Body of pancreas (tissue), 4 donors: ENCODE data around the gene STEAP1B. TPM values are rescaled to one million over a fixed set of nuclear protein-coding genes. Genes with fewer than 3 reads are reported as not detected.

ENCODE experiments used
- ATAC-seq: fragments of 150-250 bp; one replicate; pipeline ENCODE4 v1.9.1; 2016
- DNase-seq, 4 donors: peaks; one replicate each; pipeline ENCODE4 v3.0.0-alpha.2; 2019
- H3K27ac ChIP-seq, 4 donors: fragments of 200-600 bp; sonication (generic); 1 replicate in 3 of 4; 2 replicates in 1 of 4; pipeline versions ENCODE4 v1.5.1 to v1.6.1; 2016 to 2019; ENCODE audit warnings: mild to moderate bottlenecking in 1 of 4, mixed read lengths in 1 of 4, moderate library complexity in 1 of 4
- H3K27me3 ChIP-seq, 2 donors: fragments of 200-600 bp; sonication (generic); one replicate each; pipeline ENCODE4 v1.6.0; 2016; ENCODE audit warnings: mild to moderate bottlenecking in 1 of 2
- H3K36me3 ChIP-seq, 2 donors: fragments of 200-600 bp; sonication (generic); replicated peaks in 1 of 2; 2 replicates each; pipeline ENCODE4 v1.5.1; 2016; ENCODE audit warnings: low read depth in 2 of 2; ENCODE audit not compliant: insufficient read depth in 1 of 2
- H3K4me1 ChIP-seq: fragments of 200-600 bp; sonication (generic); one replicate; pipeline ENCODE4 v1.6.0; 2016
- H3K4me3 ChIP-seq, 2 donors: fragments of 200-600 bp; sonication (generic); 1 replicate in 1 of 2; 2 replicates in 1 of 2; pipeline ENCODE4 v1.5.1; 2016 to 2019
- H3K9me3 ChIP-seq, 3 donors: fragments of 200-600 bp; sonication (generic); 1 replicate in 2 of 3; 2 replicates in 1 of 3; pipeline ENCODE4 v1.5.1; 2016
- POLR2A ChIP-seq, 3 donors: fragments of 450-650 bp; IDR thresholded peaks; one replicate each; pipeline ENCODE4 v1.6.1; 2016; ENCODE audit warnings: antibody characterized with exemption in 3 of 3, mild to moderate bottlenecking in 2 of 3
- whole genome bisulfite sequencing, 2 donors: methylation state at CpG; one replicate each; pipeline ENCODE4 v1.1.5; 2017; 5-methylcytosine and 5-hydroxymethylcytosine counted together
- intact Hi-C: fragments of 100-400 bp; cut with DNase I; formaldehyde crosslinking; loops from one replicate; pipeline ENCODE4 v1.15.1; 2023
- total RNA-seq, 2 donors: library from RNA; depleted of rRNA; stranded (reverse); fragments of >200 nt; gene quantifications; one replicate each; pipeline ENCODE4 v1.1.0, GENCODE V29; 2016
- TF ChIP-seq, protein P1 (sequence below), 7 experiments: fragments of 450-650 bp in 4 of 7; fragments of 200-600 bp in 3 of 7; sonication (generic) in 3 of 7; IDR thresholded peaks; one replicate each; pipeline ENCODE4 v1.5.1; 2016 to 2019; ENCODE audit warnings: antibody characterized with exemption in 7 of 7

STEAP1B gene
- total RNA-seq, 2 donors from 2014 or later = 1.3 TPM; not detected in 1

DNA sequence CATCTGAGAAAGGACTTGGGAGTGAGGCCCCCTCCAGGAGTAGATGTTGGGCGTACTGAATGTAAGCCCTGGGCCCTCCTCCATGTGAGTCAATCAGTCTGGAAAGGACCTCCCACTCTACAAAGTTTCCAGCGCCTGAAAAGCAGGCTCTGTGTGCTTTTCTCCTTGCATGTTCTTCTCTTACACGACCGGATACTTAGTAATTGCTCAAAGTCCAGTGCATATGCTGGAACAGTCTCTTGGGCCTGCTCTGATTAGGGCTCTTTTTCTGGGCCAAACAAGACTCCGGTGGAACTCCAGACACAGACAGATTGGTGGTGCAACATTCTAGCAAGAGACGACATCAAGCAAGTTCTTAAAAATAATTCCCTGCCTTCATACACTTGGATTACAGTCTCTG, 104.8 kb downstream of the STEAP1B start:
- Histone ChIP-seq H3K27ac (no peak overlapping the region), H3K27me3 (no peaks in the 10 kb centered on the region), H3K4me1 (no peaks in the 10 kb centered on the region), H3K4me3 (no peak overlapping the region), H3K36me3 (no peaks in the 10 kb centered on the region), H3K9me3 (no peaks in the 10 kb centered on the region)
- WGBS, 2 donors = 73% methylated on average over 6 of the region's 6 CpGs; no CpG with 5 or more reads in 1 of the 2 donors
- TF ChIP-seq, protein P1, sequence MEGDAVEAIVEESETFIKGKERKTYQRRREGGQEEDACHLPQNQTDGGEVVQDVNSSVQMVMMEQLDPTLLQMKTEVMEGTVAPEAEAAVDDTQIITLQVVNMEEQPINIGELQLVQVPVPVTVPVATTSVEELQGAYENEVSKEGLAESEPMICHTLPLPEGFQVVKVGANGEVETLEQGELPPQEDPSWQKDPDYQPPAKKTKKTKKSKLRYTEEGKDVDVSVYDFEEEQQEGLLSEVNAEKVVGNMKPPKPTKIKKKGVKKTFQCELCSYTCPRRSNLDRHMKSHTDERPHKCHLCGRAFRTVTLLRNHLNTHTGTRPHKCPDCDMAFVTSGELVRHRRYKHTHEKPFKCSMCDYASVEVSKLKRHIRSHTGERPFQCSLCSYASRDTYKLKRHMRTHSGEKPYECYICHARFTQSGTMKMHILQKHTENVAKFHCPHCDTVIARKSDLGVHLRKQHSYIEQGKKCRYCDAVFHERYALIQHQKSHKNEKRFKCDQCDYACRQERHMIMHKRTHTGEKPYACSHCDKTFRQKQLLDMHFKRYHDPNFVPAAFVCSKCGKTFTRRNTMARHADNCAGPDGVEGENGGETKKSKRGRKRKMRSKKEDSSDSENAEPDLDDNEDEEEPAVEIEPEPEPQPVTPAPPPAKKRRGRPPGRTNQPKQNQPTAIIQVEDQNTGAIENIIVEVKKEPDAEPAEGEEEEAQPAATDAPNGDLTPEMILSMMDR (IDR thresholded peaks at IDR 0.05) = no peak
- TF ChIP-seq POLR2A (IDR thresholded peaks at IDR 0.05) = no peak
- intact Hi-C loops = no loop called here
- DNase-seq = no peak
- no peak for ATAC-seq

DNA sequence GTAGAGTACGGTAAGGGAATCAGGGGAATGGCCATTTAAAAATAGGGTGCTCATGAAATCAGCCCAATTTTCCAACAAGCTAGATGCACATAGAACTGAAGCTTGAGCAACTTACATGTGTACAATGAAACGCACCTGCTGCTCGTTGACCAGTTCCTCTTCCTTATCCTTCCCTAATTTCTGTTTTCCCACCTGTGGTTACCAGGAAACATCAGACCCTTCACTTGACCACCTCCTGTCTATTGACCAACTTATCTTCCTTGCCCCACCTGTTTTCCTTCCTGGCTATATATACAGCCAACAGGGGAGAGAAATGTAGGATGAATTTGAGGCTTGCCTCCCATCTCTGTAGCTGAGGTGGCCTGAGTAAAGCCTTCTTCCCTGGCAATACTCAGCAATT, 105.2 kb downstream of the STEAP1B start:
- DNase-seq = no peak
- ATAC-seq = no peak
- no peaks in the 10 kb centered on the region for H3K27me3 ChIP-seq
- TF ChIP-seq, protein P1 (IDR thresholded peaks at IDR 0.05) = no peak
- no peak for TF ChIP-seq POLR2A (IDR thresholded peaks at IDR 0.05)
- H3K4me1 ChIP-seq = no peaks in the 10 kb centered on the region
- intact Hi-C loops = no loop called here
- H3K36me3 ChIP-seq = no peaks in the 10 kb centered on the region
- no peaks in the 10 kb centered on the region for H3K9me3 ChIP-seq
- 74 to 77% methylated on average over 3 of the region's 3 CpGs for WGBS, 2 donors
- no peak overlapping the region for H3K27ac ChIP-seq
- no peak overlapping the region for H3K4me3 ChIP-seq

DNA sequence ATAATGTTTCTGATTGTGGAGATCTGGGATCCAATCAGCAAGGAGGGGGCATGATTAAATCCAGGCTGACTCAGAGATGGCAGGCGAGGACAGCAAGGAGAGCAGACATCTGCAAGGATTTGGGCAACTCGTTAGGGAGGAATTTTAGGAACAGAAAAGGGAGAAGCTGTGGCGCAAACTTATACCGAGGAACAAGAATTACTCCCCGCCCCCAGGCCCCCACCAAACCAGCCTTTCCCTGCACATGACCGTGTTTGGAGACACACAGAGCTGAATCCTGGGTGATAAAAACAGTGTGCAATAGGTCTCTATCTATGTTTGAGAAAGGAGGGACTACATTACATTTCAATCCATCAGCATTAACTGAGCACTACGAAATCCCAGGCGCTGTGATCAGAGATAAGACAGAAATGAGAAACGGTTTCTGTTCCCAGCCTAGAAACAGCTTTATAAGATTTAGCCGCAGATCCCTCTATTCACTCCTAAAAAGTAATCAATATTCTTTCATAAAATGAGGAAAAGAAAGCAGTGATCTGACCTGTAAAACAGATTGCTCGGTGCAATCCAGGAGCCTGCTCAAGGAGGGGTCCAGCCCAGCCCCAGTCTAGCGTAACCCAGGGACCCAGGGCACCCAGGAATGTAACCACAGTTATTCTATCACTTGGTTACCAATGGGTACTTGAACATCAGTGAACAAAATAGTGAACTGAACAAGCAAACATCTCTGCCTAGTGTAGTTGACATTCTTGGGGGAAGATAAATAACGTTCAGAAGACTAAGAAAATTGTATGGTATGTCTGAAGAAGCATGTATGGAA, 105.9 kb downstream of the STEAP1B start:
- no peak for TF ChIP-seq POLR2A (IDR thresholded peaks at IDR 0.05)
- Histone ChIP-seq H3K4me3 (no peak overlapping the region), H3K27me3 (no peaks in the 10 kb centered on the region), H3K4me1 (no peaks in the 10 kb centered on the region), H3K27ac (no peak overlapping the region), H3K36me3 (no peaks in the 10 kb centered on the region), H3K9me3 (no peaks in the 10 kb centered on the region)
- no peak for DNase-seq
- WGBS, 2 donors = 58 to 65% methylated on average over 13 of the region's 13 CpGs
- ATAC-seq = peak; percentile 21
- intact Hi-C loops = no loop called here

DNA sequence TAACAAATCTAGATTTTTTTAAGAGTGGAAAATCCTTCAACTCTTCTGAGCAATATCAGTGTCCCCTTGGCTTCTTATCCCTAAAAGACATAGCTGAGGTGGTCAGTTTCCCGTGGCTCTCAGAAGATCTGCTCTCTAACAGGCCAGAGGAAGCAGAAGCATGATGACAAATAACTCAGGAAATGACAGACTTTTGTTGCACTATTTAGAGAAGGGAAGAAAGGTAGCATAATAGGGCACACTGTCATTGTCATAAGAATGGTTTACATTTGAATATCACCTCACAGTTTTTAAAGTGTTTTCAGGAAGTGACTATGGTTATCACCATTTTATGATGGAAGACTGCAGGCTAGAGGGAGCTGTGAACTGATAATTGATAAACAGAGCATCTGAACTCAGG, 109.5 kb downstream of the STEAP1B start:
- H3K4me1 ChIP-seq = no peaks in the 10 kb centered on the region
- TF ChIP-seq, protein P1 (IDR thresholded peaks at IDR 0.05) = no peak
- TF ChIP-seq POLR2A (IDR thresholded peaks at IDR 0.05) = no peak
- H3K36me3 ChIP-seq = no peaks in the 10 kb centered on the region
- no peak overlapping the region for H3K4me3 ChIP-seq
- intact Hi-C loops = no loop called here
- H3K9me3 ChIP-seq = no peaks in the 10 kb centered on the region
- H3K27ac ChIP-seq = no peak overlapping the region
- DNase-seq = no peak
- no peaks in the 10 kb centered on the region for H3K27me3 ChIP-seq
- WGBS, 2 donors = 62 to 79% methylated on average over 1 of the region's 1 CpG
- no peak for ATAC-seq

DNA sequence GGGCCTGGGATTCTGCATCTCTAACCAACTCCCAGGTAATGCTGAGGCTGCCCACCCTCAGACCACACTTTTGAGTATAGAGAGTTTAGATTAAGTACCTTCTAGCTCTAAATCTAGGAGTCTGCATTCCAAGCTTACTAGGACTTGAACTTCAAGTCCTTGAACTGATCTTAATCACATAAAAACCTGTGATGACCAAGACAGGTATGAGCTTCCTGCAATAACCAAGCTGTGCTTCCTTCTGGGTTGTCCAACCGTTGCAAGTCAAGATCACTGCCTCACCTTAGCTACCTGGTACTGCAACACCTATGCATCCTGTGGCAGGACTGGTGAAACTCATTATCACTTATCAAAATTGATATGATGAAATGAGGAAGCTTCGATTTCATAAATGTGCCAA, 110.1 kb downstream of the STEAP1B start:
- WGBS, 2 donors = 82 to 86% methylated on average over 2 of the region's 2 CpGs
- H3K36me3 ChIP-seq = no peaks in the 10 kb centered on the region
- H3K4me1 ChIP-seq = no peaks in the 10 kb centered on the region
- TF ChIP-seq POLR2A (IDR thresholded peaks at IDR 0.05) = no peak
- TF ChIP-seq, protein P1 (IDR thresholded peaks at IDR 0.05) = no peak
- ATAC-seq = no peak
- intact Hi-C loops = no loop called here
- H3K27ac ChIP-seq = no peak overlapping the region
- H3K27me3 ChIP-seq = no peaks in the 10 kb centered on the region
- no peak for DNase-seq
- no peaks in the 10 kb centered on the region for H3K9me3 ChIP-seq
- H3K4me3 ChIP-seq = no peak overlapping the region
